HG02938 (cell line): ENCODE results near the gene TTLL10.

Experiments
- ATAC-seq: cut with Tn5 transposase; IDR thresholded peaks from one replicate; pipeline ENCODE4 v1.9.1; 2021; ENCODE audit warnings: mild to moderate bottlenecking, moderate library complexity; ENCODE audit not compliant: unreplicated experiment

Gene TTLL10

DNA sequence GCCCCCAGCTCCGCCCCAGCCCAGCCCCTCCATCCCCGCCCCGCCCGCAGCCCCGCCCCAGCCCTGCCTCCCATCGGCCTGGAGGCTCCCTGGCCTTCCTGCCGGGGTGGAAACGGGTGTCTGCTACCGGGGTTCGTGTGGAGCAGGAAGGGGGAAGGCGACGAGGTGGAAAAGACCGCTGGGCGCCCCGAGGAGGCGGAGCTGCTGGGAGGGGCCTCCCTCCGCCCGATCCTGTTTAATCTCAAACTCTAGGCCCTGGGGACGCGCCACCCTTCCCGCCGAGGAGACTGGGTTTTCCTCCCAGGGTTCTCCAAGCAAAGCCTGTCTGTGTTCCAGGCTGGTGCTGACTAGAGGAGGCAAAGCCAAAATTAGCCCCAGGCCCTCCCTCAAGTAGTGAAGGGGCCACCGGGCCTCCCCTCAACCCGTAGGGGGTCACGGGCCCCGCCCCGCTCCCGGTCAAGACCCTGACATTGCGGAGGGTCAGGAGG, 16.2 kb upstream of the TTLL10 start:
- no peak for ATAC-seq

DNA sequence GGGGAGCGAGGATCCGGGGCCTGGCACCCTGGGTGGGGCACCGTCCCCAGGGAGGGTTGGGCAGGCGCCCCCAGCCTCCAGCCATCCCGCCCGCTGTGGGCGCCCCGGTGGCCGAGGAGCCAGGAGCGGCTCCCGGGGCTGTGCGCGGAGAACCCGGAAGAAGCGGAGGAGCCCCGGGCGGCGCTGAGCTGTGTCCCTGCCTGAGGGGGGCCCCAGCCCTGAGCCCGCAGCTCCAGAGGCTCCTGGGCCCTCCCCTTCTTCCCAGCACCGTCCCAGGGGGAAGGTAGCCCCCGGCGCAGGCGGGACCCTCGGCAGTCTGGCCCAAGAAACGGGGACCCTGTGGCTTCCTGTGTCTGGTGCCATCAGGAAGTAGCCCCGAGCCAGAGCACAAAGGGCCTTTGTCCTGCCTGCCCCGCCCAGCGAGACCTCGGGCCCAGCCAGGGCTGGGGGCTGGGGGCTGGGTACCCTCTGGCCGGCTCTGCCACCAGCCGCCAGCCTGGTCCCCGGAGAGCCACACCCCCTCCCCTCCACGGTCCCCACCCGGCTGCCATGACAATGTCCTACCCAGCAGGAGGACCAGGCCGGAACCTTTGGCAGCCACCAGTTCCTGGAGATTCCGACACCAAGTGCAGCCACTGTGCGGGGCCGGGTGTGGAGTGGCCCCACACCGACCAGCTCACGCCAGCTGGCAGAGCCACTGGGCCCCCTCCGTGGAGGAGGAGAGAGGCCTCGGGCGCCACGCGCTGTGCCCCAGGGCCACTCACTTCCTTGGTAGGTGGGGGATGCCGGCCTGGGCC, 15.6 kb upstream of the TTLL10 start:
- no peak for ATAC-seq

DNA sequence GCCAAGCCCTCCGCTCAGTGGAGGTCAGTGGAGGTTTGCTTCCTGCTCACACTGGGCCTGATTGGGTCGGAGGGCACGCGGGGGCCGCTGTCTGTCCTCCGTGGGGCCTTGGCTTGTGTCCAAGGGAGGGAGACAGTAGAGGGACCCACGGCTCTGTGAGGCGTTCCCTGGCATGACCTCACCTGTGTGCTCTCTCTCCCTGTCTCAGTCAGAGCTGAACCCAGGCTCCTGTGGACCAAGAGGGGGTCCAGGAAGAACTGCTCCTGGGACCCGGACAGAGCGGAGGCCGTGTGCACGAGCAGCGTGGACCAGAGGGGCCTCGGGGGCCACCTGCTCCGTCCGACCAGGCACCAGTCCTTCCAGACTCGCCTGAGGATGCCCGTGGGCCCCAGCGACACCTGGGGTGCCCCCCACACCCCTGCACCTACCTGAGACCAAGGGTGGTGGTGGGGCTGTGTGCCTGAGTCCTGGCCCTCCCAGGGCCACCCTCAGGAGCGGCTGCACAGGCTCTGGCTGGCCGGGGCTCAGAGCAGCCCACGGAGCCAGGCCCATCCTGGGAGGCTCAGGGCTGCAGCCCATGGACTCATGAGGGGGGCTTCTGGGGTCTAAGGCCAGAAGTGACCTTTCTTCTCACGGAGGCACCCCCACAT, 13.3 kb upstream of the TTLL10 start:
- no peak for ATAC-seq

DNA sequence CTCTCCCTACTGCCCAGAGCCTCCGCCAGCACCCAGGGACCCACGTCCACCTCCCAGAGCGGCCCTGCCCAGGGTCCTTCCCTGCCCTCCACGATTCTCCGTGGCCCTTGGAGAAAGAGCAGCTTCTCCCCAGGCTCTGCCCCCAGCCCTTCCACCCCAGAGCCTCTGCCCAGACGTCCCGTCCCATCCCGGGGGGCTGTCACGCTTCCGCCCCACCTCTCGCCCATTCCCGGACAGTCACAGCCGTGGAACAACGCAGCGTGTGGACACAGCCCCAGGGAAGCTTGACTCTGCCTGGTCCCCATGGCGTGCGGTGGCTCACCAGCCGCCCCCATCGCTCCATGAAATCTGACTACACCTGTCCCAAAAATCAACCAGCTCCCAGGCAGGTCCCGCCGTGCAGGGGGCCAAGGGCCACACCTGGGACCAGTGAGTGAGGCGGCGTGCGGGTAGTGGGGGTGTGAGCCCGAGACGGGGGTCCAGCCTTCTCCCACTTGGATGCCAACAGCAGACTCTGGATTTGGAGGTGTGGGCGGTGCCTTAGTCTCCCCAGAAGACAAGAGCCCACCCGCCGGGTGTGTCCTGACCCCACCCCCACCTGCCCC, 12.5 kb upstream of the TTLL10 start:
- ATAC-seq, result no peak

DNA sequence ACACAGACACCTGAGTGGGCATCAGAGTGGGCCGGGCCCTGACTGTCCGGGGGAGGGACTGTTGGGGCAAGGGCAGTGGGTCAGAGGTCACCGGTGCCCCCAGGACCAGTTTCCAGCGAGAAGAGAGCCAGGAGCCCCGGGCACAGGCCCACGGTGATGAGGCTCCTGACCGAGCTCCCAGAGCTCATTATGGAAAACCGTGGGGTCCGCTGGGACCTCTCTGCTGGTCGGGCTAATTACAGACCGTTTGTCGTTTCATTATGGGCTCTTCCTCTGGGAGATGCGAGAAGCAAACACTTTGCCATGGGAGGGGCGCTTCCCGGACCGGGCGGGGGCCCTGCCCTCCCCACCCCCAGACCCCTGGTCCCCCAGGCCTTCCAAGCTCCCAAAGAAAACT, 12.0 kb upstream of the TTLL10 start:
- no peak for ATAC-seq

DNA sequence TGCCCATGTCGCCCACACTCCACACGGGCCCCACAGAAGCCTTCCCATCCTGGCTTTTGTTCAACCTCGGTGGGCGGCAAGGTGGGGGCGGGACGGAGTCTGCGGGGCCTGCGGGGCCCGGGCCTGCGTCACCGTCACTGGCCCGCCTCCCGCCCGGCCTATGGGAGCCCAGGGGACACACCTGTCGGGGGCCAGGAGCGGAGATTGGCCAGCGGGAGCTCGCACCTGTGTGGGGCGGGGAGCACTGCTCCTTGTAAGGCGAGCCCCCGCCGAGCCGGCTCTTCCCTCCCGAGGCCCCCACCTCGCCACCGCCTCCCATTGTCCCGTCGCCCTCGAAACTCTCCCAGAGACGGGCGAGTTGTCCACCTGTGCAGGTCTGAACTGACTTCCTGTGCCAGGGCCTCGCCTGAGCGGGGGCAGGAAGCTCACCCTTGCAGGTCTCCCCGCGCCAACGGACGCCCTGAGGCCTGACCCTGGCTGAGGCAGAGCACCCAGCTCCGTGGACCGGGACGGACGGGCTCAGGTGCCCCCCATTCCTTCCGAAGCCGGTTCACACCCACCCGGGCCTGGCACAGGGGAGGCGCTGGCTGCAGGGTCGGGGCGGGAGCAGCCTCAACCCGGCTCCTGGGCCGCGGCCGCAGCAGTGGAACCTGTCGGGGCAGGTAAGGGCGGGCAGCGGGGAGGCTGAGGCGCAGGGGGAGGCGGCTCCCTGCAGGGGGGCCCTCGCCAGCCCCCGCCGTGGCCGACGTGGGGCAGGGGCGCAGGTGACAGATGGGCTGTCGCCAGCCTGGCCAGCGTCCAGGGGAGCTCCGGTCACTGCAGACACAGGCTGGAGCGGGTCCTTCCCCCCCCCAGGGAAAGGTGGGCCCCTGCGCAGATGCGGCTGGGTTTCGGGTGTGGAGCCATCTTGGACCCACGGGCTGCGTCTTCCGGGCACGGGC, 10.8 kb upstream of the TTLL10 start:
- ATAC-seq, result no peak

DNA sequence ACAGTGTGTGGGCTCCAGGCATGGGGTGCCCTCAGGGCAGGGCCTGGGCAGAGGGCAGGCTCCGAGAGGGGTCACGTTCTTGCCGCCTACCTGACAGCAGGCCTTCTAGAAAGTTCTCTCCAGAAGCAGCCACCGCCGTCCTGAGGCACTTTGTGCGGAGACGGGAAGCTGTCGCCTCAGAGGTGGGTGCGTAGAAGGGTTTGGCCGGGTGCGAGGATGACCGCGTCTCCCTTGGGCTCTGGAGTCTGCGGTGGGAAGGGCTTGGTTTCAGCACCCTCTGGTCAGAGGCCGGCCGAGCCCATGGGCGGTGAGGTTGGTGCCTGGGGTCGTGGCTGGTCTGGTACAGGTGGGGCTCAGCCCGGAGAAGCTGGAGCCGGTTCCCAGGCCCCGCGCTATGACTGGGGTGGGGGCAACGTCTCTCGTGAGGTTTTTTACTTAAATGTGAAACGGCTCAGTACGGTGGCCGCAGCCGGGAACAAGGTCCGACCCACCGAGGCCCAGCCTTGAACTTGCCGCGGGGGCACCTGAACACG, 10.1 kb upstream of the TTLL10 start:
- no peak for ATAC-seq

DNA sequence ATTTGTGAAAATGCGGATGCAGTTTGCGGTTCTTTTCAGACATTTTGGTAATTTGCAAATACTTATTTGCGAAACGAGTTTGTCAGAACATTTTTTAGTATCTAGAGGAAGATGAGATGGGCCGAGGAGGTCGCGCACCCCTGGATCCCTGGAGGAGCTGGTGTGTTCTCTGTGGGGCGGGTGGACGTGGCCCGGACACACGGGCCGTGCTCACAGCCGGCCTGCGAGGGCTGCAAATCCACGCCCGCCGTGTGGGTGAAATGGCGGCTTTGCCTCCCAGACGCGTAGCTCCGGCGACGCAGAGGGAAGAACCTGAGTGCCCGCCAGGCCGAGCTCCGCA, 9.3 kb upstream of the TTLL10 start:
- no peak for ATAC-seq

DNA sequence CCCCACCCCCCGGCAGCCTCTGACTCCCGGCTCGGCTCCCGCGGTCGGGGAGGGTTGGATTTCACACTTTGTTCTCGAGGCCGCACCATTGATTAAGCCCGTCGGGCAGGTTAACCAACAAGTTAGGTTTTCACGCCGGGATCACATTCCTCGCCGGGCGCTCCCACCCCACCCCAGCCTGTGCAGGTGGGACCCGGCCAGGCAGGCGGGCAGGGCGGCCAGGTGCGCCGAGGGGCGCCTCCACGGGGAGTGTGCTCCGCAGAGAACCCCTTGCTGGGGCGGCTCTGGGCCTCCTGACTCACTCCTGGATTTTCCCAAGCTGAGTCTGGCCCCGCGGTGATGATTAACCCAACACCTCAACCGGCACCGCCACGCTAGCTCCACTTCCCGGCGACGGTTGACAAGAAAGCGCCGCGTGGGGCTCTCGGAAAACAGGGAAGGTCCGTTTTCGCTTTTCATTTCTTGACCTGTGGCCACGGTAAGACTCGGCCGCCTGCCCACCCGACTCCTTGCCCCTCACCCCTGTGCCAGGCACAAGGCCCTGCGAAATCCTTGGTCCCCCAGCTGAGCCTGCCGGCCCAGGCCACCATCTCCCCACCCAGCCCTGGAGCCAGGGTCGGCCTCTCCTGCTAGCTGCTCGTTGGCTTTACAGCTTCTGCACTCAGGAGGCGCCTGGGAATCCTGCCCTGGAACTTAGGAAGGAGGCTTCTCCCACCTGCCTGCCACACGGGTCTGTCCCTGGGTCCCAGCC, 8.8 kb upstream of the TTLL10 start:
- ATAC-seq, result no peak

DNA sequence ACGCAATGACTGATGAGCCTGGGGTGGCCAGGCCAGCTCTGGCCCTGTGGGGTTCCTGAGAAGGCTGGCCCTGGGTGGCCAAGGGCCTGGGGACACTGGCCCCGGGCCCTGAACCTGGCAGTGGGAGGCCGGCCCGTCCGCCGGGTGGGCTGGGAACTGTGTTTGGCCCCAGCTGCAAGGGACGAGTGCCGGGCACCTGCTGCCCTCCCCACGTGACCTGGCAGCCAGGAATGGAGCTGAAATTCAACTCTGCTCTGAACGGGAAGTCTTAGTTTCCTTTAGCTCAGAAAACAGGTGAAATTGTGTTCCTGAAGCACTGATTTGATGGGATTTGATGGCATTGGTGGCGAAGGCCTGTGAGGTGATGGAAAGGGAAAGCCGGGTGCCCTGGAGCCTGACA, 8.2 kb upstream of the TTLL10 start:
- no peak for ATAC-seq

DNA sequence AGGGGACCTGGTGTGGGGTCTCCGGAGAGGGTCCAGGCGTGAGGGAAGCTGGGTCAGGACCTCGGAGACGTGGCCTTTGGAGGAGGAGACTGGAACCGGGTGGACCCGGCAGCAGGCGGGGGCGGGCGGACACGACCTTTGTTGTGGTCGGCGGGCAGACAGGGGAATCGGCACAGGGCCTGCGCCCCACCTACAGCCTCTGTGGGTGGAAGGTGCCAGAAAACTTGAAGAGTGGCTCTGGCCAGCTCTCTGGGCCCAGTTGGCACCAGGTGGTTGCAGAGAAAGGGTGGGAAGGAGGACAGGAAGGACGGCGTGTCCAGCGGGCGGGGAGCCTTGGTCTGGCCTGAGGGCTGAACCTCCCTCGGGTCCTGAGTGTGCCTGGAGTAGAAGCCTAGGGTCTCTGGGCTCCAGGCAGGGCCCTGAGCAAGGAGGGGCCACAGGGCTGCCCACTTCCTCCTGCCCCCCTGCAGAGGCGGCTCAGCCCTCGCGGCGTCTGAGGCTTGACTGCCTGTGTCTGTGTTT, 7.7 kb upstream of the TTLL10 start:
- no peak for ATAC-seq

DNA sequence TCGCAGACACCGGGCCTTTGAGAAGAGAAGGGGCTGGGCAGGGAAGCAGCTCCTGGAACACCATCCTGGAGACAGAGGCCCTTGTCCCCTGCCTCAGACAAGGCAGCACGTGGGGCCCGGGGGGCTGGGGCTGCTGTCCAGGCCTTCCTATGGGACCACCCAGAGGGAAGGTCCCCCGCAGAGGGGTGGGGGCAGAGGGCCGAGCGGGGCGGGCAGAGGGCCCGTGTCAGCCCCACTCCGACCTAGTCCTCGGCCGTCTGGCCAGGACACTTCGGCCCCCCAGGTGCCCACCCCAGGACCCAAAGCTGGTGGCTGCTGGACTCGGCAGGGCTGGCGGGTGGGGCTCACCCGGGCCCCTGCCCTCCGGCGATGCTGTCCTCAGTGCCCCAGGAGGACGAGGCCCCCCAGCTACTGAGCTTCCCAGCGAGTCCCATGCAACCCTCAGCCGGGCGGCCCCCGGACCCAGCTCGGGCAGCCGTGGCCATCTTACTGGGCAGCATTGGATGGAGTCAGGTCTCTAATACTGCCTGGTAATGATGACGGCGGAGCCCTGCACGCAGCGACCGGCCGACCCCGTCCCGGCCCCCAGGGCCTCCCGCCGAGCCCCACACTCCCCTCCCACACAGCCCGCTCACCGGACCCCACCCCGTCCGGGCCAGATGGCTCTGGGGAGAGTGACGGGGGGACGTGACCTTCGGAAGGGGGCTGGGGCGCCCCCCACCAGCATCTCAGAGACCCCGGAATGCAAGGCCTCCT, 6.9 kb upstream of the TTLL10 start:
- ATAC-seq, result no peak

DNA sequence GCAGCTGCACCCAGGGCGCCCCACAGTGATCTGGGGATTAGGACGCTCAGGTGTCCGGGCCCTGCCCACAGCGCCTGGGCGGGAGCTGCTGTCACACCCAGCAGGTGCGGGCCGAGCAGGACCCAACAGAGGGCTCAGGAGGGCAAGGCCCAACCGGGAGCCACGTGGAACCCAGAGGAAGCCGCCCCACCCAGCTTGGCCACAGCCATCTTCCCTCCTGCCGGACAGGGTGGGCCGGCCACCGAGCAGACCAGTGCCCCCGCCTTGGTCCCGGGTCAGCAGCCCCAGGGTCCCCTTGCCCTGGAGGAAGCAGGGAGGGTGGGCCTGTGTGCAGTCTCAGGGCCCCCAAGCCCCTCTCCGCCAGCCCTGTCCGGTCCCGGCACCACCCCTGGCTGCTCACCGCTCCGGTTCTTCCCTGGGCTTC, 6.3 kb upstream of the TTLL10 start:
- no peak for ATAC-seq

DNA sequence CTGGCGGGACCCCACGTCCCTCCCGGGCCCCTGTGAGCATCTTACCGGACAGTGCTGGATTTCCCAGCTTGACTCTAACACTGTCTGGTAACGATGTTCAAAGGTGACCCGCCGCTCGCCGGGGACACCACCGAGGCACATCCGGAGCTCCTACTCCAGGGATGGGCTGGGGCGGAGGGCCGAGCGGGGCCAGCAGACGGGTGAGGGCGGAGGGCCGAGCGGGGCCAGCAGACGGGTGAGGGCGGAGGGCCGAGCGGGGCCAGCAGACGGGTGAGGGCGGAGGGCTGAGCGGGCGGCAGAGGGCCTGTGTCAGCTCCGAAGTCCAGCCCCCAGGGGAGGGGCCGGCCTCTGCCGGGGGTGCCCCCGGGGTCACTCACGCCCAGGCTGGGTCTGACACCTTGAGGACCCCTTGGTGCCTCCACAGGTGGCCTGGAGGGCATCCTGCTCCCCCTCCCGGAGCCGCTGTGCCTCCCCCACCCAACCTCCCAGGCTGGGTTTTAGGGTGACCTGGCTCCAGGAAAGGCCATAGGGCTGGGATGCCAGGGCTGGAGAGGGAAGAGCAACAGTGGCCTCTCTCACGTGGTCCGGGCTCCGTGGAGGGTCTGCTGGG, 5.7 kb upstream of the TTLL10 start:
- no peak for ATAC-seq

DNA sequence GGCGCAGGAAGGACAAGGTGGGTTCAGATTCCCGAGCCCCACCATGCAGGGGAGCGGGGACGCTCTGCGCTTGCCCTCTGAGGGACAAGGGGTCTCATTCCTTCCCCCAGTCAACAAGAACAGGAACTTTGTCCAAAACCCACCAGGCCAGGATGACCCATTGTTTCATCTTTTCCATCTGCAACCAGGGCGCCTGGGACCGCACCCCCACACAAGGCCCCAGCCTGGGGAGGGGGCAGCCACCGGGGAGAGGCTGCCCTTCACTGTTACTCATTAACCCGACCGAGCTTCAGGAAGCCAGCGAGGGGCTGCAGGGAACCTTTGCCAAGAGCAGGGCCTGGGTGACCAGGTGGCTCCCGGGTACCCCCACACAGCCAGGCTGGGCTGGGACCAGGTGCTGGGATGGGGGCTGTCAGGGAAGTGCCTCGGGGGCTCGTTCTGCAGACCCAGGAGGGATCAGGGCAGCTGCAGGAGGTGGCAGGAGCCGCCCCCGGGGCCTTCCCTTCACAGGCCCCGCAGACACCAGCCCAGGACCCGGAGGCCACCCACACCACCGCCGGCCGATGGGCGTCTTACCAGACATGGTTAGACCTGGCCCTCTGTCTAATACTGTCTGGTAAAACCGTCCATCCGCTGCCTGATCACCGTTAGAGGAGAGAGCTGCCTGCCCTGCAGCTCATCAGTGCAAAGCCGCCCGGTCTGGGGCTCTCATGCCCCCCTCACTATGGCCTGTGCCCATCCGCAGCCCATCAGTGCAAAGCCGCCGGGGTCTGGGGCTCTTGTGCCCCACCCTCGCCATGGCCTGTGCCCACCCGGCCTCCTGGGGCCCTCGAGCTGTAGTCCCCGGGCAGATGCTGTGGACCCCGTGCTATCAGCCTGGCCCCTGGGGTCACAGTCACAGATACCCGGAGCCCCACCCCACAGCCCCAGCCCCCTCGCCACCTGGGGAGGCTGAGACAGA, 4.9 kb upstream of the TTLL10 start:
- no peak for ATAC-seq

DNA sequence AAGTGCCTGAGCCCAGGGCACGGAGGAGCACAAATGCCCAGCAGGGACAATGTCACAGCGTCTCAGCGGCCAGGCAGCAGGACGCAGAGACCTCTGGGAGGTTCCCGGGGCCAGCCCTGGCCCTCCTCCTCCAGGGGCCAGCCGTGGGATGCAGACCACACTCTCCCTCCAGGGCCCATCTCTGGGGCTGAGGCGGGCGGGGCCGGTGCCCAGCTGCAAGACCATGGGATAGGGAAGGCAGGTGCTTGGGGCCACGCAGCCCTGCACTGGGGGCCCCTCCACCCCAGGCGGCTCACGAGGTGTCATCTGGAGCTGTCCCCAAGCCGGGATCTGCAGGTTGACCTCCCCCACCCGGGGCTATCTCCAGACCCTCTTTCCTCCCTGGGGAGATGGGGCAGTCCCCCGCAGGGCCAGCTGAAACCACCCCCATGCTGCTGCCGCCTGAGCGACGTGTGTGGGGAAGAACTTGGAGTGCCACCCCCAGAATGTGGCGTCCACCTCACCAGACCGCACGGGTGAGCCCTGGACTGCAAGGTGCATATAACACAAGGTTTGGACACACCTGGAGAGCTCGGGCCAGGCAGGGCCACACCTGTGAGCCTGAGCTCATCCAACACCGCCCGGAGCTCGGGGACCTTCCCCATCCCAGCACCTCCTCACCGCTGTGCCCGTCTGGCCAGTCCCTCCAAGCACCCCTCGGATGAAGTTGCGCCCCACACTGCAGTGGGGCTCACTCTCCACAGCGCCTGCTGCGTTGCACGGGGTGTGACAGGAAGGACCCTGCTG, 4.1 kb upstream of the TTLL10 start:
- ATAC-seq, result no peak
